Rectal smooth muscle tissue (tissue), 1 donor: Measurements from ENCODE around the gene PARM1.

ENCODE experiments used
- H3K27ac ChIP-seq: one replicate; pipeline ENCODE4 v1.7.0; 2013; ENCODE audit warnings: low read depth, low read length, inconsistent platforms
- H3K27me3 ChIP-seq: one replicate; pipeline ENCODE4 v1.7.0; 2013; ENCODE audit warnings: low read length; ENCODE audit not compliant: control insufficient read depth, insufficient read depth
- H3K36me3 ChIP-seq: one replicate; pipeline ENCODE4 v1.7.0; 2013; ENCODE audit warnings: low read length; ENCODE audit not compliant: control insufficient read depth, insufficient read depth
- H3K4me1 ChIP-seq: one replicate; pipeline ENCODE4 v1.7.0; 2013; ENCODE audit warnings: low read length; ENCODE audit not compliant: control insufficient read depth, insufficient read depth
- H3K4me3 ChIP-seq: one replicate; pipeline ENCODE4 v1.7.0; 2013; ENCODE audit warnings: low read length
- H3K9ac ChIP-seq: one replicate; pipeline ENCODE4 v1.7.0; 2013; ENCODE audit warnings: low read length

The PARM1 gene

GRCh38 chr4:74932832-74933561, at the start of gene PARM1:
PARM1 (plus strand) TSS chr4:74933116; CDS start chr4:74933328, 212 bp downstream.
- Histone ChIP-seq H3K27me3 (no peaks in the 10 kb centered on the region), H3K36me3 (no peaks in the 10 kb centered on the region), H3K9ac (peak within 1 kb of the TSS; percentile 35), H3K4me1 (no peaks in the 10 kb centered on the region), H3K4me3 (peak within 1 kb of the TSS; percentile 84), H3K27ac (peak within 1 kb of the TSS; percentile 55)

GRCh38 chr4:74884266-74884665, 48.6 kb upstream of the PARM1 start:
- Histone ChIP-seq H3K27ac (no peak overlapping the region), H3K4me1 (no peaks in the 10 kb centered on the region), H3K27me3 (no peaks in the 10 kb centered on the region), H3K9ac (no peak overlapping the region), H3K4me3 (no peak overlapping the region), H3K36me3 (no peaks in the 10 kb centered on the region)

GRCh38 chr4:74886484-74886883, 46.4 kb upstream of the PARM1 start:
- no peak overlapping the region for H3K27ac ChIP-seq
- H3K4me1 ChIP-seq, result no peaks in the 10 kb centered on the region
- H3K9ac ChIP-seq, result no peak overlapping the region
- no peaks in the 10 kb centered on the region for H3K27me3 ChIP-seq
- H3K4me3 ChIP-seq, result no peak overlapping the region
- H3K36me3 ChIP-seq, result no peaks in the 10 kb centered on the region

- Histone ChIP-seq H3K36me3 (no peaks in the 10 kb centered on the region), H3K27me3 (no peaks in the 10 kb centered on the region), H3K4me1 (no peaks in the 10 kb centered on the region), H3K4me3 (no peak overlapping the region), H3K9ac (no peak overlapping the region), H3K27ac (no peak overlapping the region)
These were observed 42.6 kb upstream of the PARM1 start for GRCh38 chr4:74890341-74890740.

GRCh38 chr4:74891037-74891436, 41.9 kb upstream of the PARM1 start:
- H3K9ac ChIP-seq, result no peak overlapping the region
- H3K4me3 ChIP-seq, result no peak overlapping the region

GRCh38 chr4:74893171-74893570, 39.7 kb upstream of the PARM1 start:
- Histone ChIP-seq H3K4me3 (no peak overlapping the region), H3K4me1 (no peaks in the 10 kb centered on the region), H3K36me3 (no peaks in the 10 kb centered on the region), H3K27ac (no peak overlapping the region), H3K27me3 (no peaks in the 10 kb centered on the region), H3K9ac (no peak overlapping the region)

More at GRCh38 chr4:74891037-74891436, 41.9 kb upstream of the PARM1 start:
- no peaks in the 10 kb centered on the region for H3K36me3 ChIP-seq
- H3K27ac ChIP-seq, result no peak overlapping the region
- no peaks in the 10 kb centered on the region for H3K27me3 ChIP-seq
- no peaks in the 10 kb centered on the region for H3K4me1 ChIP-seq

GRCh38 chr4:74896595-74896994, 36.3 kb upstream of the PARM1 start:
- Histone ChIP-seq H3K36me3 (no peaks in the 10 kb centered on the region), H3K9ac (no peak overlapping the region), H3K4me3 (no peak overlapping the region), H3K4me1 (no peaks in the 10 kb centered on the region), H3K27me3 (no peaks in the 10 kb centered on the region), H3K27ac (no peak overlapping the region)

- Histone ChIP-seq H3K27ac (no peak overlapping the region), H3K4me3 (no peak overlapping the region), H3K9ac (no peak overlapping the region), H3K27me3 (no peaks in the 10 kb centered on the region), H3K4me1 (no peaks in the 10 kb centered on the region), H3K36me3 (no peaks in the 10 kb centered on the region)
These were observed 35.5 kb upstream of the PARM1 start for GRCh38 chr4:74897386-74897785.

- Histone ChIP-seq H3K36me3 (no peaks in the 10 kb centered on the region), H3K4me1 (no peaks in the 10 kb centered on the region), H3K4me3 (no peak overlapping the region), H3K9ac (no peak overlapping the region), H3K27me3 (no peaks in the 10 kb centered on the region), H3K27ac (no peak overlapping the region)
These were observed 32.1 kb upstream of the PARM1 start for GRCh38 chr4:74900862-74901261.

- H3K36me3 ChIP-seq, result no peaks in the 10 kb centered on the region
- no peaks in the 10 kb centered on the region for H3K4me1 ChIP-seq
- H3K9ac ChIP-seq, result no peak overlapping the region
- H3K27ac ChIP-seq, result no peak overlapping the region
- H3K27me3 ChIP-seq, result no peaks in the 10 kb centered on the region
- no peak overlapping the region for H3K4me3 ChIP-seq
These were observed 28.3 kb upstream of the PARM1 start for GRCh38 chr4:74904509-74905065.

- H3K27me3 ChIP-seq, result no peaks in the 10 kb centered on the region
- no peaks in the 10 kb centered on the region for H3K4me1 ChIP-seq
- no peaks in the 10 kb centered on the region for H3K36me3 ChIP-seq
- H3K9ac ChIP-seq, result no peak overlapping the region
- no peak overlapping the region for H3K27ac ChIP-seq
- no peak overlapping the region for H3K4me3 ChIP-seq
These were observed 26.1 kb upstream of the PARM1 start for GRCh38 chr4:74906771-74907170.

GRCh38 chr4:74919783-74920182, 13.1 kb upstream of the PARM1 start:
- Histone ChIP-seq H3K4me3 (no peak overlapping the region), H3K9ac (no peak overlapping the region), H3K27ac (no peak overlapping the region), H3K27me3 (no peaks in the 10 kb centered on the region), H3K4me1 (no peaks in the 10 kb centered on the region), H3K36me3 (no peaks in the 10 kb centered on the region)

- H3K9ac ChIP-seq, result no peak overlapping the region
- no peaks in the 10 kb centered on the region for H3K36me3 ChIP-seq
- no peaks in the 10 kb centered on the region for H3K27me3 ChIP-seq
- H3K4me3 ChIP-seq, result no peak overlapping the region
- no peaks in the 10 kb centered on the region for H3K4me1 ChIP-seq
- H3K27ac ChIP-seq, result no peak overlapping the region
These were observed 12.2 kb upstream of the PARM1 start for GRCh38 chr4:74920704-74921103.
